HT1080 (cell line): Measurements from ENCODE around the gene MAN1C1. TPM values are rescaled to one million over a fixed set of nuclear protein-coding genes. Genes with fewer than 3 reads are reported as not detected.
"Not testable (repeated sequence)": the region's sequence is repeated elsewhere in the genome, so short reads cannot be mapped to it uniquely, and the experiment has no call there.

Source experiments
- DNase-seq: peaks from one replicate; pipeline ENCODE4 v3.0.0-alpha.2; 2015; ENCODE audit warnings: low read depth
- total RNA-seq: library from RNA; depleted of rRNA; stranded (reverse); fragments of >200 nt; shearing (Covaris generic); gene quantifications from 2 replicates; pipeline ENCODE4 v1.2.3, GENCODE V29; 2014

MAN1C1 gene
- total RNA-seq, 1 experiment from 2014 or later, result not detected

DNA sequence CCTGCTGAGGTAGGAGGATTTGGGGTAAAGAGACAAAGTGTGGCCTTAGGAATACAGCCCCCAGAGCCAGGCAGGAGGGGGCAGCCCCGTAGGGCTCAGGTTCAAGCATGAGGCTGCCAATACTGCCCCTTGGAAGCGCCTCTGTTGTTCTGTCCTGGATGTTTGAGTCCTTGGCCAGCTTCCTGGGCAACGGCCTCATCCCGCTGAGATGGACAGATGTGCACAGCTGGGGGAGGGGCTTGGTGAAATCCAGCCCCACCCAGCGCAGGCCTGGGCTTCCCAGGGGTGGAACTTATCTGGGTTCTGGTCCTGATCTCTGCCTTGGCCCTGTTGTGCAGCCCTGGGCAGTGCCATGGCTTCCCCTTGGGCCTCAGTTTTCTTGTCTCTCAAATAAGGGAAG is 34.8 kb upstream of the MAN1C1 start:
- DNase-seq, result no peak

DNA sequence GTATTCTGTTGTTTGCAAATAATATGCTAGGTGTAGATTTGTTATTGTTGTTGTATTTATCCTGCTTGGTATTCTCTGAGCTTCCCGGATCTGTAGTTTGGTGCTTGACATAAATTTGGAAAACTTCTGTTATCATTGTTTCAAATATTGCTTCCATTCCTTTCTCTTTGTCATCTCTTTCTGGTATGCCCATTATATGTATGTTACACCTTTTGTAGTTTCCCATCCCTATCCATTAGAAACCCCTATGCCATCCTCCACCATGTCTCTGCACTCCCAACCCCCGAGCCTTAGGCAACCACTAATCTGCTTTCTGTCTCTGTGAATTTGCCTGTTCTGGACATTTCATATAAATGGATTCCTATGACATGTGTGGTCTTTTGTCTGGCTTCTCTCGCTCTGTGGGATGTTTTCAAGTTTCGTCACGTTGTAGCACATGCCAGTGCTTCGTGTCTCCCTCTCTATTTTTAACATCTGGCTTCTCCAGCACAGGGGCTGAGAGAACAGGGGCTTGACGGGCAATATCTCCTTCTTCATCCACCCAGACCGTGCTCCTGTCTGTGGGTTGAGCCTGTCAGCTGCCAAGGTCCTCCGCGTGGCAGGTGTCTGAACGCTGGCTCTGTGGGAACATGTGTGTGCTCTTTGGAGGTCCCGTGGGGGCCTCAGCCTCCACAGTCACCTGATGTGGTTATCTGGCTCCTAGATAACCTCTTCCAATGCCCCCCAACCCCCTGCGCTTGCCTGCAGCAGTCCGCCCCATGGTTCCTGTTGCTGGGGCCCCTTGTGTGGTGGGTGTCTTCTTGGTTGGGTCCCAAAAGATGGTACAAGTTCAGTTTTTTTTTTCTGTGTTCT is 32.8 kb upstream of the MAN1C1 start:
- no peak for DNase-seq

DNA sequence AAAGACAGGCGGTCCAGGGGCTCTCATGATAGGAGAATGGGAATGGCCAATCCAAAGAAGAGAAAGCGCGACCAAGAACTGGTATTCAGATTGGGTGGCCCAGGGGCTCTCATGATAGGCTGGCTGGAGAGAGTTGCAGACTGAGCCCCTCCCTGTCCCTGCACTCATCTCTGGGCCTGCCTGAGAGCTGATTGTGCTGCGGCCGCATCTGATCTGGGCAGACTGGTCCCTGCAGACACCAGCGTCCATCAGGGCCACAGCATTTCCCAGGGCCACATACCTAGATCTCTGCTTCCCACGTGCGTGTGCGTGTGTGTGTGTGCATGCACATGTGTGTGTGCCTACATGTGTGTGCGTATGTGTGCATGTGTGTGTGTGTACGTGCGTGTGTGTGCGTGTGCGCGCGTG is 30.4 kb upstream of the MAN1C1 start:
- no peak for DNase-seq

DNA sequence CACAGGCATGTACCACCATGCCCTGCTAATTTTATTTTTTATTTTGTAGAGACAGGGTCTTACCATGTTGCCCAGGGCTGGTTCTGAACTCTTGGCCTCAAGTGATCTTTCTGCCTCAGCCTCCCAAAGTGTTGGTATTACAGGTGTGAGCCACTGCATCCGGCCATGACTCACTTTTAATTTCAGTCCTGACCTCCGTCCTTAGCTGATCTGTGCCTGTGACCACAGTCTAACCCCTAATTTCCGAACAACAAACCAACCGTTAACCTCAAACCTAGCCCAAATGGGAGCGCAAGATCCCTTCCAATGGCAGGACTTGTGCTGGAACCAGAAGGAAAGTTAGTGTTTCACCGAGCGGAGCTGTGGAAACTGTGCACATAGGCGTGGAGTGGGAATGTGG is 29.3 kb upstream of the MAN1C1 start:
- no peak for DNase-seq

GRCh38 chr1:25588224-25588623 is 28.4 kb upstream of the MAN1C1 start:
- DNase-seq, result not testable (repeated sequence)

- DNase-seq, result not testable (repeated sequence)
These were observed 27.8 kb upstream of the MAN1C1 start for GRCh38 chr1:25588786-25589185.

GRCh38 chr1:25590096-25590824 is 26.3 kb upstream of the MAN1C1 start:
- DNase-seq, result no peak

GRCh38 chr1:25593861-25594260 is 22.7 kb upstream of the MAN1C1 start:
- DNase-seq, result no peak

- no peak for DNase-seq
These were observed 21.6 kb upstream of the MAN1C1 start for GRCh38 chr1:25594971-25595370.

- DNase-seq, result not testable (repeated sequence)
These were observed 19.9 kb upstream of the MAN1C1 start for GRCh38 chr1:25596641-25597040.

DNA sequence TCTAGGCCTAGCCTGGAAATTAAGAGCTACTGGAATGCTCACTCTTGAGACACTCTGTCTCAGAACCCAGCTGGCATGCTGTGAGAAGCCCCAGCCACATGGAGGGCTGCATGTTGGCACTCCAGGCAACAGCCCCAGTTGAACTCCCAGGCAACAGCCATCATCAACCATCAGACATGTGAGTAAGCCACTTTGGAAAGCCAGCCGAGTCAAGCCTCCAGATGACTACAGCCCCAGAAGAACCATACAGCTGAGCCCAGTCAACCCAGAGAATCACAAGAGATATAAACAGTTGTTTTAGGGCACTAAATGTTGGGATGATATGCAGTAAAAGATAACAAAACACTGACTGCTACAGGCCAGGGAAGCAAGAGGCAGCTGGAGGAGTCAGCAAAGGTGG is 17.7 kb upstream of the MAN1C1 start:
- DNase-seq, result no peak

DNA sequence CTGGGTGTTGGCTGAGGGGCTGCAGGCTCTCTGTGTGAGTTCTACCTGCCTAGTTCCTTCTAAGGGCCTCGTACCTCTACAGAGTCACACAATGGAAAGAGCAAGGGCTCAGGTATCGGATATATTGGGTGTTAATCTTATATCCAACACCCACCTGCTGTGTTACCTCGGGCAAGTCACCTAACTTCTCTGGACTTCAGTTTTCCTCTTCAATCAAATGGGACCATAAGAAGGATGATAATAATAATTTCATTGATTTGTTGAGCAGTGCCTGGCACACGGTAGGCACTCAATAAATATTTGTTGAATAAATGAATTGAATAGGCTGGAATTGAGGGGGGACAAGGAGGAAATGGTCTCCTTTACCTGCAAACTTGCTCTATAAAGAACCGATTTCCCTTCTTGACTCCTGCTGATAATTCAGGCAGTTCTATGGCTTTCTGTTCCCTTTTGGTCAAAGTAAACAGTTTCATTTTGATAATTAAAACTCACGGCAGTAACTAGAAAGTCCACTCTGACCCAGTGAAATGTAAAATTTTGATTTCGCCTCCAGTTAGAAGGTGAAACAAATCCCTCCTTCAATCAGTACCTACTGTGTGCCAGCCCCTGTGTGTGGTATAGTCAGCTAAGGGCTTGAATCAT is 16.5 kb upstream of the MAN1C1 start:
- no peak for DNase-seq

- not testable (repeated sequence) for DNase-seq
These were observed 15.5 kb upstream of the MAN1C1 start for GRCh38 chr1:25600971-25601699.

DNA sequence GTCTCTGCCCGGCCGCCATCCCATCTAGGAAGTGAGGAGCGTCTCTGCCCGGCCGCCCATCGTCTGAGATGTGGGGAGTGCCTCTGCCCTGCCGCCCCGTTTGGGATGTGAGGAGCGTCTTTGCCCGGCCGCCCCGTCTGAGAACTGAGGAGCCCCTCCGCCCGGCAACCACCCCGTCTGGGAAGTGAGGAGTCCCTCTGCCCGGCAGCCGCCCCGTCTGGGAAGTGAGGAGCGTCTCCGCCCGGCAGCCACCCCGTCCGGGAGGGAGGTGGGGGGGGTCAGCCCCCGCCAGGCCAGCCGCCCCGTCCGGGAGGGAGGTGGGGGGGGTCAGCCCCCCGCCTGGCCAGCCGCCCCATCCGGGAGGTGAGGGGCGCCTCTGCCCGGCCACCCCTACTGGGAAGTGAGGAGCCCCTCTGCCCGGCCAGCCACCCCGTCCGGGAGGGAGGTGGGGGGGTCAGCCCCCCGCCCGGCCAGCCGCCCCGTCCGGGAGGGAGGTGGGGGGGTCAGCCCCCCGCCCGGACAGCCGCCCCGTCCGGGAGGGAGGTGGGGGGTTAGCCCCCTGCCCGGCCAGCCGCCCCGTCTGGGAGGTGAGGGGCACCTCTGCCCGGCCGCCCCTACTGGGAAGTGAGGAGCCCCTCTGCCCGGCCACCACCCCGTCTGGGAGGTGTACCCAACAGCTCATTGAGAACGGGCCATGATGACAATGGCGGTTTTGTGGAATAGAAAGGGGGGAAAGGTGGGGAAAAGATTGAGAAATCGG is 12.6 kb upstream of the MAN1C1 start:
- DNase-seq, result not testable (repeated sequence)

DNA sequence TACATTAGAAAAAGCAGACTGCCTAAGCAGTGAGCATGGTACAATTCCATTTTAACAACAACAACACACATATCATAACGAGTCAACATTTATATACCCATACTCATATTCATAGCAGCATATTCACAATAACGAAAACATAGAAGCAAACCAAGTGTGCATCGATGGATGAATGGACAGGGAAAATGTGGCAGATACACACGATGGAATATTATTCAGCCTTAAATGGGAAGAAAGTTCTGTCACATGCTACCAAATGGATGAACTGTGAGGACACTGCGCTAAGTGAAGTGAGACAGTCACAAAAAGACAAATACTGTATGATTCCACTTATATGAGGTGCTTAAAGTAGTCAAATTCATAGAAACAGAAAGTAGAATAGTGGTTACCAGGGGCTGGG is 9.5 kb upstream of the MAN1C1 start:
- no peak for DNase-seq

GRCh38 chr1:25608488-25609178 is 8.0 kb upstream of the MAN1C1 start:
- DNase-seq, result peak; percentile 39

DNA sequence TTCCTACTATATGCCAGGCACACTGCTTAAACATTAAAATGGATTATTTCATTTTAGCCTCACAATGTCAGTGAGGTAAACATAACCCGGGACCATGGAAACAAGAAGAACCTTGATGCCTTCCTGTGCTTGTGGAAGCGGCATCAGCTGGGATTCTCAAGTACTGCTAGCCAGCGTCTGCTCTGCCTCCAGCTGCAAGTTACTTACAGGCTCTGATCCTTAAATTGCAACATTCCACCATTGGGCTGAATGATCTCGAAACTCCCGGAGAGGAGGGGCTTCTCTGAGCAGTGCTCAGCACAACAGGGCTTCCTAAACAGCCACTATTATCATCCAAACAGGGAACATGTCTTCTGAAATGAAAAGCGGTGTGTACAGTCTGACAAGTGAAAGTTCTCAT is 6.7 kb upstream of the MAN1C1 start:
- DNase-seq, result no peak

DNA sequence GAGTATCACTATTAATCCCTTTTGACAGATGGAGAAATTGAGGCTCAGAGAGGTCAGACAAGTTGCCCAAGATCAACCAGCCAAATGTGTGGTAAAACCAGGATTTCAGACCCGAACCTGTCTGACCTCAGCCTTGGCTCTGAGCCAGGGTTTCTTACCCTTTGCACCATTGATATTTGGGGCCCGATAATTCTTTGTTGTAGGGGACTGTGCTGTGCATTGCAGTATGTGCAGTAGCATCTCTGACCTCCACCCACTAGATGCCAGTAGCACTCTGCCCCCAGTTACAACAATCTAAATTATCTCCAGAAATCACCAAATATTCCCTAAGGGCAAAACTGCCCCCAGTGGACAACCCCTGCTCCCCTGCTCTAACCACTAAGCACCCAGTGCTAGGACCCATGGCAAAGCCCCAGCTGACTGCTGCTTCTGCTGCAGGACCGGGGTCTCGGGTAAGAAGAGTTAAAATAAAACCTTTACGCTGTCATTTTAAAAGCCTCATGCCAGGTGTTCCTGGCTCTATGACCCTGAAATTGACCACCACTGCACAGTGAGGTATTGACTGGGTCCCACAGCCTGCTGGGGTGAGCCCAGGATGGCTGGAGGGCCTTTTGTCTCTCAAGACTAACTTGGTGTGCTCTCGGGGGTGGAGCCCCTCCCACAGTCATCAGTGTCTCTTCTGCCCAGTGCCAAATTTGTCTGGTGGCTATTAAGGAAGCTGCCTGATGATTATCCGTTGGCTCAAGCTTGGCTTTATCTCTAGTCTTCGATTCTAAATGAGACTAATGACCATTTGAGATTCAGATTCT is 5.6 kb upstream of the MAN1C1 start:
- peak; percentile 31 for DNase-seq

- DNase-seq, result no peak
These were observed 4.7 kb upstream of the MAN1C1 start for GRCh38 chr1:25611843-25612242.
